Cardiac muscle cell (in vitro differentiated cells and primary cell): ENCODE measurements around the gene ALDH3A2. TPM values are rescaled to one million over a fixed set of nuclear protein-coding genes. Genes with fewer than 3 reads are reported as not detected.
A peak's percentile ranks its signal among the peaks of the same experiment; 100 is the strongest.

Experiments used
- DNase-seq, 2 donors: peaks; one replicate each; pipeline versions ENCODE4 v3.0.0 to v3.0.0-alpha.2; 2010 to 2017; ENCODE audit warnings: low read depth in 1 of 2, low spot score in 1 of 2
- H3K27ac ChIP-seq: fragments of 200-600 bp; sonication (generic); 2 replicates; pipeline ENCODE4 v1.5.1; 2016
- H3K27me3 ChIP-seq: fragments of 200-600 bp; sonication (generic); 2 replicates; pipeline ENCODE4 v1.6.0; 2016; ENCODE audit warnings: control low read depth
- H3K36me3 ChIP-seq: fragments of 200-600 bp; sonication (generic); 2 replicates; pipeline ENCODE4 v1.5.1; 2016; ENCODE audit warnings: control low read depth
- H3K4me1 ChIP-seq: fragments of 200-600 bp; sonication (generic); 2 replicates; pipeline ENCODE4 v1.8.1; 2017; ENCODE audit warnings: low read depth, mild to moderate bottlenecking, mixed run types
- H3K4me3 ChIP-seq: fragments of 200-600 bp; sonication (generic); 2 replicates; pipeline ENCODE4 v1.5.1; 2016; ENCODE audit warnings: mild to moderate bottlenecking
- H3K9me3 ChIP-seq: fragments of 200-600 bp; sonication (generic); 2 replicates; pipeline ENCODE4 v1.5.1; 2017; ENCODE audit warnings: low read depth, mild to moderate bottlenecking, control low read depth
- CTCF ChIP-seq: IDR thresholded peaks from 2 replicates; pipeline ENCODE4 v1.5.1; 2012; ENCODE audit warnings: low read depth, mild to moderate bottlenecking, low read length
- polyA plus RNA-seq: library from polyadenylated mRNA; unstranded; fragments of >200 nt; fragmentation: Nextera tagmentation; extraction: Ambion mirVana; gene quantifications from 2 replicates; pipeline ENCODE4 v1.2.1, GENCODE V29; 2016
- total RNA-seq: library from RNA; depleted of rRNA; stranded (reverse); fragments of >200 nt; gene quantifications from 2 replicates; pipeline ENCODE4 v1.2.3, GENCODE V29; 2016

ALDH3A2 gene
- total and polyA plus RNA-seq, 2 experiments from 2014 or later, result 75.2 to 123 TPM

GRCh38 chr17:19723964-19724363 lies 75.4 kb downstream of the ALDH3A2 start:
- Histone ChIP-seq H3K4me1 (peaks cover 30% of the 10 kb centered on the region), H3K27ac (no peak overlapping the region)
- no peak for TF ChIP-seq CTCF

GRCh38 chr17:19724501-19725420 lies 76.2 kb downstream of the ALDH3A2 start:
- H3K9me3 ChIP-seq, result no peaks in the 10 kb centered on the region
- no peak for TF ChIP-seq CTCF
- H3K27me3 ChIP-seq, result no peaks in the 10 kb centered on the region
- peak in 1 of 2 donors; percentile 48 for DNase-seq
- H3K27ac ChIP-seq, result no peak overlapping the region
- H3K4me1 ChIP-seq, result peaks cover 30% of the 10 kb centered on the region
- no peaks in the 10 kb centered on the region for H3K36me3 ChIP-seq
- H3K4me3 ChIP-seq, result no peak overlapping the region

More at GRCh38 chr17:19723964-19724363, 75.4 kb downstream of the ALDH3A2 start:
- Histone ChIP-seq H3K36me3 (no peaks in the 10 kb centered on the region), H3K9me3 (no peaks in the 10 kb centered on the region), H3K27me3 (no peaks in the 10 kb centered on the region), H3K4me3 (no peak overlapping the region)
- DNase-seq, result no peak

- no peak for TF ChIP-seq CTCF
- DNase-seq, result no peak
- Histone ChIP-seq H3K4me1 (peaks cover 26% of the 10 kb centered on the region), H3K27me3 (no peaks in the 10 kb centered on the region), H3K36me3 (no peaks in the 10 kb centered on the region), H3K4me3 (no peak overlapping the region), H3K9me3 (no peaks in the 10 kb centered on the region), H3K27ac (no peak overlapping the region)
These were observed 76.9 kb downstream of the ALDH3A2 start for GRCh38 chr17:19725486-19725885.

- no peaks in the 10 kb centered on the region for H3K9me3 ChIP-seq
These were observed 78.3 kb downstream of the ALDH3A2 start for GRCh38 chr17:19726631-19727376.

More at GRCh38 chr17:19726631-19727376, 78.3 kb downstream of the ALDH3A2 start:
- Histone ChIP-seq H3K27me3 (no peaks in the 10 kb centered on the region), H3K4me3 (no peak overlapping the region), H3K27ac (no peak overlapping the region), H3K36me3 (no peaks in the 10 kb centered on the region), H3K4me1 (peaks cover 21% of the 10 kb centered on the region)
- peak in 1 of 2 donors; percentile 72 for DNase-seq
- TF ChIP-seq CTCF, result no peak

Other genes with a start within 250 kb of the ALDH3A2 start
- gene RNF112, start 237.5 kb upstream of the ALDH3A2 start, total RNA-seq, result 1.2 and 2.6 TPM in 2 replicates
- 0.66 and 0.79 TPM in 2 replicates for gene RNF112, start 237.5 kb upstream of the ALDH3A2 start, polyA plus RNA-seq
- 16.0 and 48.6 TPM in 2 replicates for gene SLC47A1, start 114.9 kb upstream of the ALDH3A2 start, total RNA-seq
- gene SLC47A1, start 114.9 kb upstream of the ALDH3A2 start, polyA plus RNA-seq, result 15.5 and 19.7 TPM in 2 replicates
- 0.14 and 0.27 TPM in 2 replicates for gene SLC47A2, start 67.8 kb downstream of the ALDH3A2 start, total RNA-seq
- gene SLC47A2, start 67.8 kb downstream of the ALDH3A2 start, polyA plus RNA-seq, result 0.37 and 0.42 TPM in 2 replicates
- gene ALDH3A1, start 99.5 kb downstream of the ALDH3A2 start, total RNA-seq, result 1.0 TPM in 1 of 2 replicates, not detected in the other
- not detected in 2 replicates for gene ALDH3A1, start 99.5 kb downstream of the ALDH3A2 start, polyA plus RNA-seq
- 17.2 and 24.5 TPM in 2 replicates for gene ULK2, start 219.2 kb downstream of the ALDH3A2 start, total RNA-seq
- gene ULK2, start 219.2 kb downstream of the ALDH3A2 start, polyA plus RNA-seq, result 13.3 and 20.3 TPM in 2 replicates